HG03575 (cell line): ENCODE measurements around the gene ALDH3A2.

ENCODE experiments used
- ATAC-seq: cut with Tn5 transposase; IDR thresholded peaks from one replicate; pipeline ENCODE4 v1.9.1; 2021; ENCODE audit not compliant: unreplicated experiment, insufficient number of reproducible peaks, low FRiP score; ENCODE audit errors: extremely low read depth

Gene ALDH3A2

DNA sequence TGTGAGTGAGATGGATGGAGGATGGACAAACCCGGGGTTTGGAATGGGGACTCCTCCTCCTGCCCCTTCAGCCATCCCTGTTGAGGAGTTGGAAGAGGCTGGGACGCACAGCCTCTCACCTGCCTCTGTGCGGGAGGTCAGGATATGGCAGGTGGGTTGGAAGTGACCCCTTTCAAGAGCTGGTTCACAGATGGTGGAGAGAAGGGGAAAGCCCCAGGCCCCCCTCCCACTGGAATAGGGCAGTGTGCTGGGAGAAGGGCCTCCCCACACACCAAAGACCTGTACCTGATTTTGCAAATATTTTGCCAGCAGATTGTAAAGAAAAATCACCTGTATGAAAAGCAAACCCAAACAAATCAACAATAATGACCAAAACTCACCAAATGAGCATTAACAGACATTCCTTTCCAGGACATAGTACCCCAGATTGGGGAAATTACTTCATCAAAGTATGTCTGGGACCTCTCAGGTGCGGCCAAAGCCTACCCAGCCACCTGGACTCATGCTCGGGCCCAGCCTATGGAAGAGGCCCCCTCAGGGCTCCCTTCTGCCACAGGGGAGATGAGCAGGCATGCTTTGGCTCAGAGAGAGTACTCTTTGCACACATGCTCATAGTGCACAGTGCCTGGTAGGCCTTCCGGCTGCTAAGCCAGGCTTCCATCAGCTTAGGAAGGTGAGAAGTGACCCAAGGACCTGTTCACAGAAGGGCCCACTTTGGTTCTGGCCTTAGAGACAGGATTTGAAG lies 60.1 kb downstream of the ALDH3A2 start:
- ATAC-seq: no peak

DNA sequence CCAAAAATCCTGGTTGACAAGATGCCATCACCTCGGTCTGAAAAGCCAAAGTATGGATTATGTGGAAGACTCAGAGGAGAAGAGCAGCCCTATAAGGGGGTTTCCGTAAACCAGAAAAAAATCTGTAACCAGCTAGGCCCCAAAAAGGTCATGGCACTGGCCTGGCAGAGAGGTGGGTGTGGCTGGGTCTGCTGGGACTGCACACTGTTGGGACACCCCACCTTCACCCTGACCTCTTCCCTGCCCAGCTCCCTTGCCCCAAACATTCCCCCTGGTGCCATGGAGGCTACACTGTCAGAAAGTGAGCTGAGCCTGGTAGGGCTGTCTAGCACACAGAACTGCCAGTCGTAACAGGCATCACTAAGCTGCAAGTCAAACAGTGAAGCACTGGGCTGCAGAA lies 61.3 kb downstream of the ALDH3A2 start:
- ATAC-seq: no peak

DNA sequence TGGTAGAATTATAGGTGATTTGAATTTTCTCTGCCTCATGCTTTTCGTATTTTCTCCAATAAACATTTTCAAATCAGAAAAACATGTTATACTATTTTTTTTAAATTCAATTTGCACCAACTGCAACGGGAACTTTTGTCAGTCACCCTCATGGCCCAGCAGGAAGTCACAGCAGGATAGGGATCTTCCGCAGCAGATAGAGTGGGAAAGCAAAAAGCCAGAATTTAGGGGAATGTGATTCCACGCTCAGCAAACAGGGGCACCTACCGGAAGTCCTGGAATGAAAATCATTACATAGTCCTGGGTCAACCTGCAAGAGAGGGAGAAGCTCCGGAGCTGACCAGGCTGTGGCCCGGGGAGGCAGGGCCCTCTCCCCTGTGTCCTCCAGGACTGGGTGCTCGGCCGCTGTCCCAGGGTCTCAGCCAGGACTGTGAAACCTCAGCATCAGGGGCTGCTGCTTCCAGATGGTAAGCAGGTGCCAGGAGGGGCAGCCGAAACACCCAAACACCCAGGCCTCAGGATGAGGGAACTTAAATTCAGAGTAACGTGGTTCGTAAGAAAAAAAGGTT lies 64.0 kb downstream of the ALDH3A2 start:
- ATAC-seq: no peak

DNA sequence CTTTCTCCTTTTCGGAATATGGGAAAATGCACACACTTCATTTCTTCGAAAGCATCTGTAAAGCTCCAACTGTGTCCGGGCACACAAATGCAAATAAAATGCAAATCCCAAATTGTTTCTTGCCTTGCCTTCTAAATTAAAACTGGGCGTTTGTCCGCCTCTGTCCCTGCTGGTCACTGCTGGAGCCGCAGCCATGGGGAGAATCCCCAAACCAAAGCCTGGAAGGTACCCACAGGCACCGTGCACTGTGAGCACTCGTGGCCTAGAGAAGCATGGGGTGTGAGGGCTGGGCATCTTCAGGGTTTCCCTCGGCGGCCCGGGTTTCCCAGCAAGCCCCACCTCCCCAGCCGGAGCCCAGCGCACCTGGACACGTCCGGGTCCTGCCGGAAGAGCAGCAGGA lies 64.9 kb downstream of the ALDH3A2 start:
- no peak for ATAC-seq

DNA sequence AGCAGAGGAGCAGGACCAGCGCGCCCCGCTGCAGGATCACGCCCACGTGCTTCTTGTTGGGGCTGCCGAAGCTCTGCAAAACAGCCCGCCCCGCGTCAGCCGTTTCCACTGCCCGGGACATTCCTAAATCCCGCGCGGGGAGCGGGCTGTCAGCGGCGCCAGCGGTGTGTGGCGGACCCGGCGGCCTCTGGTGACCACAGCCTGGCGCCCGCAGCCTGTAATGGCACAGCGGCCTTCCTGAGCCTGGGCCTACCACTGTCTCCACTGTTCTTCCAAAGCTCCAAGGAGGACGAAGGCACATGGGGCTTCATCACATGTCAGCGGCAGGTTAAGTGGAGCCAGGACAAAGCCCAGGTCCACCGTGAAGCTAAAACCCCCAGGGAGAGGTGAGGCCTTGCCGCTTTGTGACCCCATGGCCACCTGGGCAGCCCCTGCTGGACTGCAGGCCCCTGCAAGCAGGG lies 65.4 kb downstream of the ALDH3A2 start:
- ATAC-seq: no peak

DNA sequence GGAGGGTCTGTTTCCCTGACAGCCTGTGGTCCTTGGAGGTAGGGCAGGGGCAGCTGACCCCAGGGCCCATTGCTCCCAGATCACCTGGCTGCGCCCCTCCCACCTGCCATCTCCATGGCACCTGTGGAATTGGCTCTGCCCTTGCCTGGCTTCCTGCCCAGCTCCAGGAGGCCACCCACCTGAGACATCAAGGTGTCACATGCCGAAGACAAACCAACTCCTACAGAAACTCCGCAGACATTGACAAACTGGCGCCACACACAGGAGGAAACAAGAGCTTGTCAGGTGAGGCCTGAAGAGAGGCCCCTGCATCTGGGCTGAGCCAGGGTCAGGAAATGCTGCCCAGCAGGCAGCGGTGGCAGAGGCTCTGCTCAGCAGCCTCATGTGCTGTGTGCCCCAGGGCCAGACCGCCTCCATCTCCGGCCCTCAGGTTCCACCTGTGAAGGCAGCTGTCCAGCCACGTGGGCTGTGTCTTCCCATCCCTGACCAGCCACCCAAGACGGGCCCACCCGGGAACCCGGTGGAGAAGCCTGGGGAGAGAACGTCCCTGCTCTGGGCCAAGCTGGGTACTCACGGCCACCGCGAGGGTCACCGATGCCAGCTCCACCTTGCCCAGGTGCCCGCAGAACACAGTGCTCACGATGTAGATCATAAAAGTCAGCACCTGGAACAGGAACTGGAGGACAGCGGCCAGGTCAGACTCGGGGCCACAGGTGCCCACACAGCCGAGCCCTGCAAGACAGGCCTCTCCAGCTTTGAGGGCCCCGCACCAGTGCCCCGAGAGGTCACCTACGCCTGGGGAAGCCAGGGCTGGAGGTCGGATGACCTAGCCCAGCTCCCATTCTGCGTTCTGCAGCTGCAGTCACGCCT lies 66.2 kb downstream of the ALDH3A2 start:
- ATAC-seq: no peak

DNA sequence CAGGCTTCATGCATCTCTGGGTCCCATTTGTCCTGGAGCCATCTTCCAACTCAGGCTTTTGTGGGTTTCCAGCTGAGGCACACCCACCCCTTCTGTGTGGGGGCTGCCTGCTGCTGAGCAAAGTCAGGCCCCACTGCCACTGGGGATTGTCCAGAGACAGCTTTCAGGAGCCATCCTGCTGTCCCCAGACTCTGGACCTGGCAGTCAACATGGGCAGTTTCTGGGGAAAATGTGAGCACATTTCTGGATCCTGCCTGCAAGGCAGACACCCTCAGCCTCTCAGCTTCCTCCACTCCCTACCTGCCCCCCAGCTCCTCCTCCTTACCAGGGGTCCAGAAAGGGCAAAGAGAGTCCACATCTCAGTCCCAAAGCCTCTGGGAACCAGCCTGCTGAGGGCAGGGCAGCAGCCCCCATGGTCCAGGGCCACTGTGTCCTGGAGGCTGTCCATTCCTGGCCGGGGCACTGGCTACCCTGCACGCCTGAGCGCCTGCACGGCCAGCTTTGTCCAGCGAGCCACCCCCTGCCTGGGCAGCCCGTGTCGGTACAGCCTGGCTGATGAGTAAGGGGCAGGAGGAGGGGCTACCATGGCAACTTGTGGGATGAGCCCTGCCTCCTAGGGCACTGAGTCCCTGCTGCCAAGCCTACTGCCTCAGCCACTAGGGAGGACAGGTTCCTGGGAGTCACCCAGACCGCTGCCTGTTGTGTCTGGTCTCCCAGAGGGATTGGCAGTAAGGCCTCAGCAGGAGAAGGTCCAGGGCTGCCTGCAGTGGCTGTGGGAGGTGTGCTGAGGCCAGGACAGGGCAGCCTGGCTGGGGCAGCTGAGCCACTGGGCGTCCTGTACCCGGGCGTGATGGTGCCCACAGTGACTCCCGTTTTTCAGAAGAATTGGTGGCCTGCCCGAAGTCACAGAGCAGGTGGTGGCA lies 67.8 kb downstream of the ALDH3A2 start, which contains the start of gene SLC47A2:
Gene SLC47A2, minus strand, starts transcription at position 477 of the 923 bp plus-strand sequence. Its CDS starts 29 bp downstream, at position 448.
- ATAC-seq: no peak

DNA sequence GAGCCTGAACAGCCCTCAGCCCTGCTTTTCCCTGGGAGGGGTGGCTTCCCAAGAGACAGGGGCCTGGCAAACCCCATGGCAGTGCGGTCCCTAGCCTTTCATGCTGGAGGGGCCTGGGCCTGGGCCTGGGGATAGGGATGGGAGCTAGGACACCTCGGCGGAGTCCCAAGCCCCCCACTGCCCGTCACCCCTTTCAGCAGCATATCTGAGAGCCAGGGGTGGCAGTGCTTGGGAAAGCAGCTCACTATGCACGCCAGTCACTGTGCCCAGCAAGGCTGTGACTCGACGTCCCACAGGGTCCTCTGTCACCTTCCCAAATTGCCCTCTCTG lies 68.4 kb downstream of the ALDH3A2 start:
- ATAC-seq: no peak

DNA sequence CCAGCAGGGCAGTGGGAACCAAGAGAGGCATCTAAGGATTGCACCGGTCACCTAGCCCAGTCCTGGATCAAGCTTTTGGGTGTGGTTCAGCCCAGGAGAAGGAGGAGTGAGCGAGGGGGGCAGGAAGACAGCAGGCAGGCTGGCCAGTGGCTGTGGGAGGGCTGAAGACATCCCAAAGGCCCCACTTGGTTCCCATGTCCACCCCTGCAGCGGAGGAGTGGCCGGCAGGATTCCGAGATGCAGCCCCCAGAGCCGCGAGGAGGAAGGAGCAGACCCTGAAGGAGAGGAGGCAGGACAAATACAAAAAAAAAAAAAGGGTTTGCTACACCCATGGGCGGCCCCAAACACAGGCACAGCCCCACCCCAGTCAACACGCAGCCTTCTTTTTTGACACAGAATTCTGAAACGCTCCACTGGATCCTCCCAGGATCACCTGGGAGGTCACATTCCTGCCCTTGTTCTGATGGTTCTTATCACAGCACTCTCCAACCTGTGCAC lies 68.9 kb downstream of the ALDH3A2 start:
- no peak for ATAC-seq

DNA sequence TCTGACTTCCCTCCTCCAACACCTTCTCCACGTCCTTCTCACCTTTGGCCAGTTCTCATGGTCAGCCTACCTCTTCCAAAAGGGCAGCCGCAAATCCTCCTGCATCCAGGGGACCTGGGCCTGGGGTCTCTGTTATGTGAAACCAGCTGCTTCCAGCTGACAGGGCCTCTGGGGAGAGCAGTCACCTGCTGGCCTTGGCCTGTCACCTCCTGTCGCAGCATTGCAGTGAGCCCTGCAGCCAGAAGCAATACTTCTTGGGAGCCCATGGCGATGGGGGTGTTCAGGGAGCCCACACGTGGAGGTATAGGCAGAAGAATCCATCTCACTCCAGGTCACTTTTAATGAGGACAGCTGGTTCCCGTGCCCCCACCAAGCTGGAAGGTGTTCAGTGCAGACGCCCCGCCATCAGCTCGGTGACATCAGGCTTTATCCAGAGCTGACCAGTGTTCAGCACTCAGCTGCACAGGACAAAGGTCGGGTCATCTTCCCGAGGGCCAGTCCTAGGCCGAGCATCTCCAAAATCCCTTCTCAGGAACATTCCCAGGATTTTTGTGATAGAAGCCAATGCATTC lies 69.6 kb downstream of the ALDH3A2 start:
- no peak for ATAC-seq

DNA sequence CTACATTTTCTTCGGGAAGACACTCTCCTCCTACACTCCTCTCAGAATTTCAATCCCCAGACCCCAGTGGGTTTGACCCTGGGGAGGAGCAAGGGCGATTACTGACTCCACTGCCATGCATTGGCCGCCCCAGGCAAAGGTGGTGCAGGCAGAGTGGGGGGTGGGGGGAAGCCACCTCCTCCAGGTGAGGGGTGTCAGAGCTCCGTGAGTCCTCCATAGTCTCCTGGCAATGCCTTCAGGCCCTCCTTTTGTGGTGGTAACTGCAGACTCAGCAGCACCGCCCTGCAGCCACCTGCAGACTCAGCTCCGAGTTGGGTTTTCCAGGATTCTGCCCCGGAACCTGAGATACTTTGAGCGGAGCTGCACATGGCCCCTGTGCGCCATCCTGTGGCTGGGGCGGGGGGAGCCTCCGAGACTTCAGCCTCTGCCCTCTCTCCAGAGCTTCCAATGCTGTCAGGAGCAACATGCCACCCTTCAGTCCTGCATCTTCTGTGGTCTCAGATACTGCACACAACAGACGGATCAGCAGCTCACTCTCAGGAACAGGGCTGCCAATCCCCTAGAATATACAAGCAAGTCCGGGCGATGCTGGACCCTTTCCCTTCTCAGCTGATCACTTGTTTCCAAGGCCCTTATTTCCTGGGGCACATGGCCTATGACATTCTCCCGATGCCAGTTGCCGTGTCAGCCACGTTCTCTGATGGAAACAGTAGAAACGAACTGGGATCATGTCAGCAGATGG lies 70.2 kb downstream of the ALDH3A2 start:
- ATAC-seq: no peak

DNA sequence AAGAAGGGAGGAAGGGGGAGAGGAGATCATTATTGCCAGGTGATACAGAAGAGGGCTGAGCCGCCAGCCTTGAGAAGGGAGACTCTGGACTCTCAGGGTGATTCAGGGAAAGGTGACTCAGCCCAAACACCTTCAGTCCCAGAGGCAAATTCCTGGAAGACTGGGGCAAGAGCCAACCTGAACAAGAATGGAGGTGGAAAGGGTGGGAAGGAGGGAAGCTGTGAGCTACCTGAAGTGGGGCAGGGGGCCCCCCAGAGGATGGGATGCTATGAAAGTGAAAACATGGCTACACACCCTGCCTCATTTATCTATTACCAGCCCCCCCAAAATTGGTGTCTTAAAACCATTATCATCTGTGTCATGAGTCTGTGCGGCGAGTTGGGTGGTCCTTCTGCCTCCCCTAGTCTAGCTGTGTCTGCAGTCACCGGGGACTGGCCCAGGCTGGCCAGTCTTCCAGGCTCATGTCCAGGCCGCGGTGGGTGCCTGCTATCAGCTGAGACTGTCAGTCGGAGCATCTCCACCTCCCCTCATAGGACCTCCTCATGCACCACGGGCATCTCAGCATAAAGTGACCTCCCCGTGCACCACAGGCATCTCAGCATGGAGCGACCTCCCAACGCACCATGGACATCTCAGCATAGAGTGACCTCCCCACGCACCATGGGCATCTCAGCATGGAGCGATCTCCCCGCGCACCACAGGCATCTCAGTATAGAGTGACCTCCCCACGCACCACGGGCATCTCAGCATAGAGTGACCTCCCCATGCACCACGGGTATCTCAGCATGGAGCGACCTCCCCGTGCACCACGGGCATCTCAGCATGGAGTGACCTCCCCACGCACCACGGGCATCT lies 71.0 kb downstream of the ALDH3A2 start:
- no peak for ATAC-seq

DNA sequence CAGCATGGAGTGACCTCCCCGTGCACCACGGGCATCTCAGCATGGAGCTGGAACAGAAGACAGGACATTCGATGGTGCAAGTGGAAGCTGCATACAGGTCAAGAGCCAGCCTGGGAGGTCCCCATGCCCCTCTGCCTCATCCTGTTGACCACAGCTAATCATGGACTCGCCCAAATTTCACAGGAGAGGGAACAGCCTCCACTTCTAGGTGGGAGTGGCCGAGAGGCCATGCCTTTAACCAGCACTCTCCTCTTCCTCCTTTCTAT lies 71.6 kb downstream of the ALDH3A2 start:
- ATAC-seq: no peak

DNA sequence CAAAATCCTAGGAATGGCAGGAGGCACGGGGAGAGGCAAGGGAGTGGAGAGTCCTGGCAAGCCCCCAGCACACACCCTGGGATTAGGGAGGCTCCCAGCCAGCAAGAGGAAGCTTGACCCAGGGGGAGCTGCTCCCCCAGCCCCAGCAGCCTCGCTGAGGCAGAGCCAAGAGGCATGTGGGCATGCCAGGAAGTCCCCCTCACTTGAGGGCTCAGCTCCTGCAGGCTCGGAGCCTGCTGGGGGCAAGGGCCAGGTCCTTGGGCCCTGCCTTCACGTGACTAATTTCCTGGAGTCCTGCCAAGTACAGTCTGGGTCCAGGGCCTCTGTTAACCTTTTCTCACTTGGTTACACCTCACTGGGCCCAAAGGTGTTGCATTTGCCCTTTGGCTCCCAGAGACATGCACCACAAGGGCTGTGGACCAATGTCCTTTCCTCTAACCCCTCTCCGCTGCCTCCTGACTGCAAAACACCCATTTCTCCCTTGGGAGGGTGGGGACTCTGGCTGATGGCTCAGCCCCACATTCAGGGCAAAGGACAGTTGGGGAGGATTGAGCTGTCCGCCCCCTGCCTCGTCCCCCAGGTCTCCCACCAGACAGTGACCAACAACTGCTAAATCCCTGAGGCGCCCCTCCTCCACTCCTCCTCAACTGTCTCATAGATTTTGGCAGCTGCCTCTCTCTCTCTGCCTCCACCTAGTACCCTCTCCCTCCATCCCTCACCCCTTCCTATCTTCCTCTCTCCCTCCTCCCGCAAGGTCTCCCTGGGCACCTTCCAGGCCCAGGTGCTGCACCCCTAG lies 72.3 kb downstream of the ALDH3A2 start:
- no peak for ATAC-seq

DNA sequence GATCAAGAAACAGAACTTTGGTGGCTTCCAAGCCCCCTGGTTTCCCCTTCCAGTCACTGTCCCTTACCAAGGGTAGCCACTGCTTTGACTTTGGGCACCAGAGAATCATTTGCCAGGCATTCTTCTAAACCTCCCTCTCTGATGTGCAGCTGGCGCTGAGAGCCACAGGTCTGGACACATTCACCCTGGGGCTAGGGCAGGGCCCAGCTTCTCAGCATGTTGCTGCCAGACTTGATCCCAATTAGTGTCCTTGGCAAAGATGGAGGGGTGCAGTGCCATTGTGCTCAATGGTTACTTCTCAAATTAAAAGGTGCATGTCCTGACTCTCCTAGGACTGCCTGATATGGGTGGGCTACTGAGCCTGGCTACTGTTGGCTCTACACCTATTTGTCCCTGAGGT lies 75.4 kb downstream of the ALDH3A2 start:
- no peak for ATAC-seq
